GM23248 (cell line): Measurements from ENCODE around the gene HSF2BP. TPM values are rescaled to one million over a fixed set of nuclear protein-coding genes. Genes with fewer than 3 reads are reported as not detected.
"Not testable (repeated sequence)": the region's sequence is repeated elsewhere in the genome, so short reads cannot be mapped to it uniquely, and the experiment has no call there.

Source experiments
- DNase-seq: peaks from one replicate; pipeline ENCODE4 v3.0.0-alpha.2; 2015
- H2AFZ ChIP-seq: fragments of 200-600 bp; sonication (generic); 2 replicates; pipeline ENCODE4 v1.6.1; 2016; ENCODE audit warnings: antibody characterized with exemption
- H3F3A ChIP-seq: fragments of 200-600 bp; sonication (generic); 2 replicates; pipeline ENCODE4 v1.6.1; 2016; ENCODE audit warnings: mild to moderate bottlenecking, antibody characterized with exemption, mixed run types; ENCODE audit not compliant: insufficient read depth
- H3K27ac ChIP-seq: fragments of 200-600 bp; sonication (generic); 2 replicates; pipeline ENCODE4 v1.5.1; 2016; ENCODE audit warnings: mild to moderate bottlenecking
- H3K27me3 ChIP-seq: fragments of 200-600 bp; sonication (generic); replicated peaks from 2 replicates; pipeline ENCODE4 v1.6.1; 2016; ENCODE audit warnings: mild to moderate bottlenecking; ENCODE audit not compliant: insufficient read depth
- H3K36me3 ChIP-seq: fragments of 200-600 bp; sonication (generic); 2 replicates; pipeline ENCODE4 v1.6.1; 2016; ENCODE audit warnings: low read depth, mild to moderate bottlenecking
- H3K4me1 ChIP-seq: fragments of 200-600 bp; sonication (generic); 2 replicates; pipeline ENCODE4 v1.6.1; 2016; ENCODE audit warnings: mild to moderate bottlenecking; ENCODE audit not compliant: insufficient read depth
- H3K4me2 ChIP-seq: fragments of 200-600 bp; sonication (generic); one replicate; pipeline ENCODE4 v1.6.1; 2016; ENCODE audit warnings: mild to moderate bottlenecking; ENCODE audit not compliant: unreplicated experiment
- H3K4me3 ChIP-seq: fragments of 200-600 bp; sonication (generic); 2 replicates; pipeline ENCODE4 v1.5.1; 2016; ENCODE audit warnings: mild to moderate bottlenecking
- H3K79me2 ChIP-seq: fragments of 200-600 bp; sonication (generic); 2 replicates; pipeline ENCODE4 v1.6.1; 2016; ENCODE audit warnings: mild to moderate bottlenecking; ENCODE audit not compliant: insufficient read depth
- H3K9ac ChIP-seq: fragments of 200-600 bp; sonication (generic); 2 replicates; pipeline ENCODE4 v1.6.1; 2016; ENCODE audit warnings: mild to moderate bottlenecking
- H3K9me2 ChIP-seq: fragments of 200-600 bp; sonication (generic); 2 replicates; pipeline ENCODE4 v1.6.1; 2016; ENCODE audit warnings: mixed run types, mild to moderate bottlenecking, moderate library complexity; ENCODE audit not compliant: insufficient read depth
- H3K9me3 ChIP-seq: fragments of 200-600 bp; sonication (generic); one replicate; pipeline ENCODE4 v1.6.1; 2017; ENCODE audit warnings: low read depth
- H4K20me1 ChIP-seq: fragments of 200-600 bp; sonication (generic); 2 replicates; pipeline ENCODE4 v1.6.0; 2016; ENCODE audit not compliant: insufficient read depth
- EZH2 ChIP-seq: fragments of 200-600 bp; sonication (generic); IDR thresholded peaks from 2 replicates; pipeline ENCODE4 v1.6.1; 2018; ENCODE audit warnings: antibody characterized with exemption, mild to moderate bottlenecking; ENCODE audit not compliant: insufficient read depth, poor library complexity, severe bottlenecking
- EZH2phosphoT487 ChIP-seq: fragments of 200-600 bp; sonication (generic); IDR thresholded peaks from 2 replicates; pipeline ENCODE4 v1.6.1; 2018; ENCODE audit warnings: antibody characterized with exemption, moderate library complexity, mild to moderate bottlenecking, low read depth; ENCODE audit not compliant: insufficient read depth
- WGBS, 2 experiments: methylation state at CpG; one replicate each; pipeline ENCODE4 v1.1.6; 2015 to 2017; ENCODE audit warnings: low lambda C conversion rate in 2 of 2, low coverage in 1 of 2; ENCODE audit errors: missing lambda C conversion rate in 2 of 2; 5-methylcytosine and 5-hydroxymethylcytosine counted together
- in situ Hi-C: fragments of 300-500 bp; cut with MboI; formaldehyde crosslinking; loops from 2 replicates; pipeline ENCODE4 v1.15.0; 2020
- polyA plus RNA-seq: library from polyadenylated mRNA; unstranded; fragments of >200 nt; fragmentation: Nextera tagmentation; extraction: Ambion mirVana; gene quantifications from 2 replicates; pipeline ENCODE4 v1.2.1, GENCODE V29; 2016
- total RNA-seq: library from RNA; depleted of rRNA; stranded (reverse); fragments of >200 nt; shearing (Covaris generic); gene quantifications from 2 replicates; pipeline ENCODE4 v1.2.3, GENCODE V29; 2014

The HSF2BP gene
- total and polyA plus RNA-seq, 2 experiments from 2014 or later, result 1.6 to 4.8 TPM

DNA sequence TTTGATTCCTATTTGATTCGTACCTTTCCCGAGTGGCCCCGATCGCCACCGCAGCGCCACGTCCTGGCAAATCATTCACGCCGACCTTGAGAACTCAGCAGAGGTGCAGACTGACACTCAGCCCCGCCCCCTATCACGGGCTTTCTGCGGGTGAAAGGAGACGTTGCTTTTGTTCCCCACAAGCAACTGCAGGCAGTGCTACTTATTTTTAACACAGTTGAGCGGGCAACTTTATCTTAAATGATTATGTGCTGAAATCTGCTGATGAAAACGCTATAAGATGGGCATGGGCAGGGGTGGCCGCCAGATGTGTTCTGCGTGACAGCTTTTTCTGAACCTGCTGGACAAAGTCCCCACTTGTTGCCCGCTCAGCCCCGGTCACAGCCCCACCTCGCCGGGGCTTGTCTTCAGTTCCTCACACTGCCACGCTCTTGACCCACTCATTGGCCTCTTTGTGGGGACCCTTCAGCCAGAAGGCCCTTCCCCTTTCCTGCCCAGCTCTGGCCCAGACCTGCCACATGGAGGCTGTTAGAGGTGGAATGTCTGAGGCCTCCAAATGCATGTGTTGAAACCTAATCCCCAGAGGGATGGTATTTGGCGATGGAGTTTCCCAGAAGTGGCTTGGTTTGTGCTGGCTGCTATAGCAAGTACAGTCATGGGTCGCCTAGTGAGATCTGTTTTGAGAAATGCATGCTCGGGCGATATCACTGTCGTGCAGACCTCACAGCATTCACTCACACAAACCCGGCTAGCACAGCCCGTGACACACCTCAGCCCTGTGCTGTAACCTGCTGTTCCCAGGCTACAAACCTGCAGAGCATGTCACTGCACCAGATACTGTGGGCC lies 44.0 kb upstream of the HSF2BP start:
- WGBS, 2 experiments, result 48 to 53% methylated on average over 29 of the region's 29 CpGs
- H3K9me2 ChIP-seq, result no peaks in the 10 kb centered on the region
- no peaks in the 10 kb centered on the region for H3K9me3 ChIP-seq
- H3K27ac ChIP-seq, result no peak overlapping the region
- H2AFZ ChIP-seq, result peak overlapping the region; percentile 56; the same call in 1 of the 2 replicates
- H3K4me1 ChIP-seq, result 0 out of 2 replicates have a peak, but pooled peaks cover 9% of the 10 kb centered on the region
- H3K9ac ChIP-seq, result 0 out of 2 replicates have a peak overlapping the region, but pooled peaks have one; percentile 11
- in situ Hi-C loops, result no loop called here
- DNase-seq, result peak; percentile 50
- TF ChIP-seq EZH2 (no peak), EZH2phosphoT487 (no peak)
- H3K27me3 ChIP-seq, result no peaks in the 10 kb centered on the region
- H3K79me2 ChIP-seq, result no peaks in the 10 kb centered on the region
- no peaks in the 10 kb centered on the region; the same call in 1 of the 2 replicates for H3F3A ChIP-seq
- H3K36me3 ChIP-seq, result no peaks in the 10 kb centered on the region
- H3K4me3 ChIP-seq, result no peak overlapping the region; the same call in 1 of the 2 replicates
- no peaks in the 10 kb centered on the region for H4K20me1 ChIP-seq
- H3K4me2 ChIP-seq, result peak overlapping the region; percentile 16

DNA sequence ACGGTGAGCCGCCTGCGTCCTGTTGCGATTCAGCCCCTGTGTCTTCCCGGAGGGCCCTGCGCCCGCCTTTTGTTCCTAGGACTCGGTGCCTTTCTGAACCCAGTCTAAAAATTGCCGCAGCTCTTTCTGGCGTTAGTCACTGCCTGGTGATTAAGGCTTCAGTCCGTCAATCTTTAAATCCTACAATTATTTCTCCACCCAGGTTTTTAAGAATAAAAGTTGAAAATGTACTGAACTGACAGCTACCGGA lies 43.4 kb upstream of the HSF2BP start:
- no peak overlapping the region; the same call in 1 of the 2 replicates for H3K4me3 ChIP-seq
- H3F3A ChIP-seq, result no peaks in the 10 kb centered on the region; the same call in 1 of the 2 replicates
- peak overlapping the region; percentile 56; the same call in 1 of the 2 replicates for H2AFZ ChIP-seq
- no peaks in the 10 kb centered on the region for H3K9me3 ChIP-seq
- DNase-seq, result peak; percentile 60
- WGBS, 2 experiments, result 43 to 47% methylated on average over 12 of the region's 12 CpGs
- peak overlapping the region; percentile 16 for H3K4me2 ChIP-seq
- 0 out of 2 replicates have a peak overlapping the region, but pooled peaks have one; percentile 11 for H3K9ac ChIP-seq
- 0 out of 2 replicates have a peak, but pooled peaks cover 9% of the 10 kb centered on the region for H3K4me1 ChIP-seq
- H3K79me2 ChIP-seq, result no peaks in the 10 kb centered on the region
- TF ChIP-seq EZH2phosphoT487, result no peak
- H3K9me2 ChIP-seq, result no peaks in the 10 kb centered on the region
- H3K36me3 ChIP-seq, result no peaks in the 10 kb centered on the region
- in situ Hi-C loops, result no loop called here
- H3K27me3 ChIP-seq, result no peaks in the 10 kb centered on the region
- no peak overlapping the region for H3K27ac ChIP-seq
- H4K20me1 ChIP-seq, result no peaks in the 10 kb centered on the region

DNA sequence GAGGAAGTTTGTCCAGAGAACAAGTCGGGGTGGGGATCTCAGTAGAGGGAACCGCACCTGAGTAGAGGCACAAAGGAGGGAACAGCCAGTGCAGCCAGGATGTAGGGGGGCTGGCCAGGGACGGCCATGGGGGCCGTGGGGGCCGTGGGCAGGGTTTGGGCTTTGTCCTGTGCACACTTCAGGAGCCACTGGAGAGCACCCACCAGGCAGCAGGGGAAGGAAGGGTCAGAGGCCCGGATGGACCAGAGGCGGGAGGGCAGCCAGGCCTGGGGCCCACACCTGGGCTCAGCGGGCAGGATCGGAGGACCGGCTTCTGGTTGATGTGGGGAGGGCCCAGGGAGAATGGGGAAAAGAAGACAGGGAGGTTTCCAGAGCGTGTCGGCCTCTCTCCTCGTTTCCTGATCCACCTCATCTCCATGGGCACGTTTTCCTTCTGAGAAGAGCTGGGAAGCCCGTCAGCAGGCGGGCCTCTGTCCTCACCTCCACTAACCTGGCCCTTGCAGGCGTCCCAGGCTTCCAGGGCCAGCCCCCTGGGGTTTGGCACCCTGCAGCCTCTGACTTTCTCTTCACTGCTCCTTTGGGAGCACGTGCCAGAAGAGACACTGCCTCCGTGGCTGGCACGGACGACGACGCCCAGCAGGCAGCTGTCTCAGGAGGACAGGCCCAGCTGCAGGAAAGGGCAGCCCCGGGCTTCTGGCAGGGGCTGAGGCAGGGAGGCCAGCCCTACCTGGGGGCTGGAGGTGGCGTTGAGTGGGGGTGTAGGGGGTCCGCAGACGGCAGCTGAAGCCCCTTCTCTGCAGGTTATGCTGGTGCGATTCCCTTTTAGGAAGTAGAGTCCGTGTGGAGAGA lies 42.9 kb upstream of the HSF2BP start:
- Histone ChIP-seq H4K20me1 (no peaks in the 10 kb centered on the region), H3K4me3 (no peak overlapping the region), H3K79me2 (no peaks in the 10 kb centered on the region), H2AFZ (peak overlapping the region; percentile 56; the same call in 1 of the 2 replicates), H3K36me3 (no peaks in the 10 kb centered on the region), H3K27me3 (no peaks in the 10 kb centered on the region), H3K9me2 (no peaks in the 10 kb centered on the region), H3F3A (no peaks in the 10 kb centered on the region; the same call in 1 of the 2 replicates), H3K9ac (0 out of 2 replicates have a peak overlapping the region, but pooled peaks have one; percentile 11), H3K4me1 (0 out of 2 replicates have a peak, but pooled peaks cover 9% of the 10 kb centered on the region), H3K9me3 (no peaks in the 10 kb centered on the region), H3K27ac (no peak overlapping the region), H3K4me2 (peak overlapping the region; percentile 16)
- TF ChIP-seq EZH2, result no peak
- no peak for TF ChIP-seq EZH2phosphoT487
- in situ Hi-C loops, result no loop called here
- 57 to 67% methylated on average over 19 to 29 of the region's 29 CpGs for WGBS, 2 experiments
- peak; percentile 19 for DNase-seq

DNA sequence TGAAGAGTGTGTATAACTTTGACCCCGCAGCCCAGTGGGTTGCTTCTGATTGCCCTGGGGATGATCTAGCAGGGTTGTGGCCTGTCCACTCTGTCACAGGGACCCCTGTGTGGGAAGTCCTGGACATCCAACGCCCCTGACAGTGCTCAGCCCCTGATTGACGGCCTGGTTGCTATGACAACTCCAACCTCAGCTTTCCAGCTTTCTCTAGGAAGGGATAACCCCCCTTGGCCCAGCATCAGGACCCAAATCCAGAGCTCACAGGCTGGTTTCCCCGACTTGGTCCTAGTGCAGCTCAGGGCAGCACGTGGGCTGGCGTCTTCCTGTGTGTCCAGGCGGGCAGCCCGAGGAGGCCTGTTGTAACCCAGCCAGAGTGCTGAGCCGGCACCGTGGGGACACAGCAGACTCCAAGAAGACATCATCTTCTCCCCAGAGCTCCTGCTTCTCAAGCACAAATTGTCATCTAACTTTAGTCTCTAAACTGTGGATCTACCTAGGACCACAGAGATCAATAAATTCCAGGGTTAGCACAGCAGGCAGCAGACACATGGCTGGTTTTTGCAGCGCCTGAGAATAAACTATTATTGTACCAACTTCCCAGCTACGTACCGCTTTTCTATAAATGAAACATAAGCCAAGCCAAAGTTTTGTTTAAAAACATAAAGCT lies 40.8 kb upstream of the HSF2BP start:
- no peak overlapping the region for H3K4me3 ChIP-seq
- no peaks in the 10 kb centered on the region for H3K79me2 ChIP-seq
- peaks cover 6% of the 10 kb centered on the region; the same call in 1 of the 2 replicates for H3K36me3 ChIP-seq
- no peaks in the 10 kb centered on the region for H3K9me2 ChIP-seq
- H3K27ac ChIP-seq, result no peak overlapping the region
- no peaks in the 10 kb centered on the region for H3K27me3 ChIP-seq
- H3K9me3 ChIP-seq, result no peaks in the 10 kb centered on the region
- no peak overlapping the region for H3K9ac ChIP-seq
- H3K4me2 ChIP-seq, result no peak overlapping the region
- in situ Hi-C loops, result no loop called here
- no peak overlapping the region for H2AFZ ChIP-seq
- 78 to 79% methylated on average over 13 of the region's 13 CpGs for WGBS, 2 experiments
- TF ChIP-seq EZH2, result no peak
- TF ChIP-seq EZH2phosphoT487, result no peak
- 0 out of 2 replicates have a peak, but pooled peaks cover 9% of the 10 kb centered on the region for H3K4me1 ChIP-seq
- H3F3A ChIP-seq, result no peaks in the 10 kb centered on the region
- H4K20me1 ChIP-seq, result no peaks in the 10 kb centered on the region
- DNase-seq, result no peak

DNA sequence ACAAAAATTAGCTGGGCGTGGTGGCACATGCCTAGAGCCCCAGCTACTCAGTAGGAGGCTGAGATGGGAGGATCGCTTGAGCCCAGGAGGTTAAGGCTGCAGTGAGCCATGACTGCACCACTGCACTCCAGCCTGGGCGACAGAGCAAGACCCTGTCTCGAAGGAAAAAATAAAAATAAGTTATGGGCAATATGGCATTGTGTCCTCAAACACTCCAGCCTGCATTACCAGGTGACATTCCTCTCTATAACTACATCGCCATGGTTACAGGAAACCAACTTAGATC lies 40.1 kb upstream of the HSF2BP start:
- H3K4me3 ChIP-seq, H3K27ac ChIP-seq, H3F3A ChIP-seq, H3K36me3 ChIP-seq, DNase-seq, H3K79me2 ChIP-seq, H3K4me1 ChIP-seq, H3K9me2 ChIP-seq, H2AFZ ChIP-seq, in situ Hi-C loops, H3K9me3 ChIP-seq, H3K4me2 ChIP-seq, H3K9ac ChIP-seq, H3K27me3 ChIP-seq, H4K20me1 ChIP-seq: not testable (repeated sequence)
- 75% methylated on average over 5 of the region's 5 CpGs for WGBS, 2 experiments
